Loucy (cell line): ENCODE results near the gene SEPTIN11.

ENCODE experiments used
- H2AFZ ChIP-seq: fragments of 200-600 bp; sonication (generic); 2 replicates; pipeline ENCODE4 v1.6.0; 2016; ENCODE audit warnings: antibody characterized with exemption, mild to moderate bottlenecking, low read length, moderate library complexity
- H3F3A ChIP-seq: fragments of 200-600 bp; 2 replicates; pipeline ENCODE4 v1.6.0; 2016; ENCODE audit warnings: antibody characterized with exemption, low read depth, mild to moderate bottlenecking
- H3K27me3 ChIP-seq: fragments of 200-600 bp; sonication (generic); 2 replicates; pipeline ENCODE4 v1.6.1; 2014; ENCODE audit warnings: low read length, mild to moderate bottlenecking; ENCODE audit not compliant: insufficient read depth, poor library complexity, severe bottlenecking
- H3K36me3 ChIP-seq: fragments of 200-600 bp; sonication (generic); 2 replicates; pipeline ENCODE4 v1.6.1; 2016; ENCODE audit warnings: low read length; ENCODE audit not compliant: insufficient read depth
- H3K4me1 ChIP-seq: fragments of 200-600 bp; sonication (generic); 2 replicates; pipeline ENCODE4 v1.5.1; 2014; ENCODE audit warnings: low read length, mild to moderate bottlenecking; ENCODE audit not compliant: insufficient read depth, poor library complexity, severe bottlenecking
- H3K4me2 ChIP-seq: fragments of 200-600 bp; sonication (generic); 2 replicates; pipeline ENCODE4 v1.6.0; 2014; ENCODE audit warnings: antibody characterized with exemption, low read length, low read depth, mild to moderate bottlenecking; ENCODE audit not compliant: poor library complexity, severe bottlenecking
- H3K4me3 ChIP-seq: fragments of 200-600 bp; sonication (generic); 2 replicates; pipeline ENCODE4 v1.5.1; 2014; ENCODE audit warnings: low read length, mild to moderate bottlenecking, mixed read lengths; ENCODE audit not compliant: poor library complexity, severe bottlenecking
- H3K79me2 ChIP-seq: fragments of 200-600 bp; sonication (generic); 2 replicates; pipeline ENCODE4 v1.6.1; 2014; ENCODE audit warnings: low read length; ENCODE audit not compliant: insufficient read depth
- H3K9ac ChIP-seq: fragments of 200-600 bp; sonication (generic); 2 replicates; pipeline ENCODE4 v1.6.0; 2014; ENCODE audit warnings: mild to moderate bottlenecking, low read depth, low read length, moderate library complexity; ENCODE audit not compliant: poor library complexity, severe bottlenecking
- H3K9me2 ChIP-seq: fragments of 200-600 bp; sonication (generic); replicated peaks from 2 replicates; pipeline ENCODE4 v1.6.1; 2016; ENCODE audit warnings: low read depth, low read length, mixed read lengths
- H3K9me3 ChIP-seq: fragments of 200-600 bp; sonication (generic); 2 replicates; pipeline ENCODE4 v1.6.1; 2014; ENCODE audit warnings: mild to moderate bottlenecking, antibody characterized with exemption, low read length, low read depth; ENCODE audit not compliant: insufficient read depth
- H4K20me1 ChIP-seq: fragments of 200-600 bp; sonication (generic); 2 replicates; pipeline ENCODE4 v1.6.0; 2014; ENCODE audit warnings: antibody characterized with exemption, low read length, mild to moderate bottlenecking; ENCODE audit not compliant: insufficient read depth, poor library complexity, severe bottlenecking
- CTCF ChIP-seq: fragments of 200-600 bp; sonication (generic); conservative IDR thresholded peaks from 2 replicates; pipeline ENCODE4 v1.5.1; 2014; ENCODE audit warnings: mild to moderate bottlenecking, antibody characterized with exemption, low read length
- EZH2phosphoT487 ChIP-seq: fragments of 200-600 bp; IDR thresholded peaks from 2 replicates; pipeline ENCODE4 v1.6.1; 2018; ENCODE audit warnings: antibody characterized with exemption, mild to moderate bottlenecking, moderate library complexity, borderline replicate concordance

SEPTIN11 gene

GRCh38 chr4:76977113-76977512 lies 27.6 kb downstream of the SEPTIN11 start:
- TF ChIP-seq EZH2phosphoT487: no peak
- H4K20me1 ChIP-seq: no peaks in the 10 kb centered on the region
- H3K9me3 ChIP-seq: no peaks in the 10 kb centered on the region
- H3K27me3 ChIP-seq: no peaks in the 10 kb centered on the region
- no peaks in the 10 kb centered on the region for H3K9me2 ChIP-seq
- H3K4me1 ChIP-seq: peaks cover 39% of the 10 kb centered on the region
- no peak overlapping the region for H3K4me2 ChIP-seq
- H3F3A ChIP-seq: no peaks in the 10 kb centered on the region
- no peak overlapping the region for H2AFZ ChIP-seq
- no peak overlapping the region for H3K9ac ChIP-seq
- no peak overlapping the region for H3K4me3 ChIP-seq
- no peaks in the 10 kb centered on the region for H3K36me3 ChIP-seq
- peaks cover 70% of the 10 kb centered on the region for H3K79me2 ChIP-seq

DNA sequence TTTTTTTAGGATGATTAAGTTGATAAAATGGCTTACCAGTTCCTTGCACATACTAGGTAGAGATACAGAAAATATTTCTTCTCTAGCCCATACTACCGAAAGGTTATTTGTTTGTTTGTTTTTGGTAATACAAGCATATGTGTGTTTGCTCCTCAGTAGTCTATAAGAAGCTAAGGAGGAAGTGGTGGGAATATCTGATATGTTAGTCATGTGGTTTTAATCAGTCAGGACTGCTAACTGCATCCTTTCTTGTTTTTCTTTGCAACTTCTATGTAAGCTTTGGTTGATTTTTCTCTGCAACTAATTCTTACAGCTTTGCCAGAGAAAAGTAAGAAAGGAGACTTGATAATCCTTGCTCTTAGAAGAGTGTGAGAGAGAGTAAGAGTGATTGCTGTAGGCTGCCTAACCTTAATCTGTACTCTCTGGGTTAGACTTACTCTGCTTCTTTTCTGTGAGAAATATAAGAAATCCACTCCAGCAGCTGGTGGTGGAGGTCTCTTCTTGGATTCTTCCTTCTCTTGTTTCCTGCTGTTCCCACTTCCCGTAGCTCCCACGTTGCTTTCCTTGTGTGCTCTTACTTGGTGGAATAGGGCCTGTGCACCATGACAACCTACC lies 28.3 kb downstream of the SEPTIN11 start:
- TF ChIP-seq CTCF: no peak
- TF ChIP-seq EZH2phosphoT487: no peak
- no peaks in the 10 kb centered on the region for H3K36me3 ChIP-seq
- H2AFZ ChIP-seq: no peak overlapping the region
- peaks cover 67% of the 10 kb centered on the region for H3K79me2 ChIP-seq
- H3K4me1 ChIP-seq: peaks cover 43% of the 10 kb centered on the region
- H3K9me3 ChIP-seq: no peaks in the 10 kb centered on the region
- H3K9ac ChIP-seq: peak overlapping the region; percentile 13
- peak overlapping the region; percentile 12 for H3K4me3 ChIP-seq
- no peaks in the 10 kb centered on the region for H3K27me3 ChIP-seq
- H3K4me2 ChIP-seq: peak overlapping the region; percentile 59
- H4K20me1 ChIP-seq: no peaks in the 10 kb centered on the region
- no peaks in the 10 kb centered on the region for H3K9me2 ChIP-seq
- H3F3A ChIP-seq: no peaks in the 10 kb centered on the region

- Histone ChIP-seq H2AFZ (no peak overlapping the region), H3K27me3 (no peaks in the 10 kb centered on the region), H4K20me1 (no peaks in the 10 kb centered on the region), H3K9me2 (no peaks in the 10 kb centered on the region), H3K4me2 (no peak overlapping the region), H3F3A (no peaks in the 10 kb centered on the region), H3K9ac (no peak overlapping the region), H3K4me1 (peaks cover 56% of the 10 kb centered on the region), H3K36me3 (no peaks in the 10 kb centered on the region), H3K4me3 (no peak overlapping the region), H3K79me2 (peaks cover 68% of the 10 kb centered on the region), H3K9me3 (no peaks in the 10 kb centered on the region)
- TF ChIP-seq EZH2phosphoT487 (no peak), CTCF (no peak)
Measured at GRCh38 chr4:76979236-76979635, 29.7 kb downstream of the SEPTIN11 start.

DNA sequence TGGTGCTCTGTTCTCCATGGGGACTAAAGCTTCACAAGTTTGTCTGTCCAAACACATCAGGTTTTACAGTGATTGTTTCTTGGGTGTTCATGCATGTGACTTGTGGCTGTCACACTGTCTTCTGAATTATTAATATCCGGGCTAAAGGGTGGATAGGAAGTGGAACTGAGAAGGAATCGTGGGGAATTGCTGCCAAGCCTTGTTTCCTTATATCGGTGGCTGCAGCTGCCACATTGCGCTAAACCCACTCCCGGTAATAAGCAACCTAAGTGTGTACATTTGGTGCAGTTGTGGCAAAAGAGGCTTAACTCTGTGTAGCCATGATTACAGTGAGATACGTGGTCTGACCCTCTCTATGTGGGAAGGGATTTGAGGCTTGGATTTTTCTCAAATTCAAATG lies 30.7 kb downstream of the SEPTIN11 start:
- Histone ChIP-seq H3K27me3 (no peaks in the 10 kb centered on the region), H3F3A (no peaks in the 10 kb centered on the region), H4K20me1 (no peaks in the 10 kb centered on the region), H3K4me2 (no peak overlapping the region), H3K4me1 (peaks cover 66% of the 10 kb centered on the region), H3K4me3 (no peak overlapping the region), H3K9me3 (no peaks in the 10 kb centered on the region), H3K79me2 (peaks cover 72% of the 10 kb centered on the region), H3K9me2 (no peaks in the 10 kb centered on the region), H2AFZ (no peak overlapping the region), H3K9ac (no peak overlapping the region), H3K36me3 (no peaks in the 10 kb centered on the region)
- no peak for TF ChIP-seq EZH2phosphoT487
